Thyroid gland (tissue), 4 donors: ENCODE data around the gene ABI1. TPM values are rescaled to one million over a fixed set of nuclear protein-coding genes. Genes with fewer than 3 reads are reported as not detected.

Experiments
- DNase-seq, 2 donors: peaks; one replicate each; pipeline ENCODE4 v3.0.0-alpha.2; 2019
- H3K27ac ChIP-seq, 3 donors: fragments of 200-600 bp; sonication (generic); 1 replicate in 2 of 3; 2 replicates in 1 of 3; pipeline ENCODE4 v1.5.1; 2016 to 2019; ENCODE audit warnings: mild to moderate bottlenecking in 1 of 3, moderate library complexity in 1 of 3
- H3K27me3 ChIP-seq: fragments of 200-600 bp; sonication (generic); one replicate; pipeline ENCODE4 v1.5.1; 2019
- H3K36me3 ChIP-seq, 2 donors: fragments of 200-600 bp; sonication (generic); one replicate each; pipeline ENCODE4 v1.5.1; 2016 to 2019
- H3K4me1 ChIP-seq, 2 donors: fragments of 200-600 bp; sonication (generic); one replicate each; pipeline ENCODE4 v1.5.1; 2017 to 2019
- H3K4me3 ChIP-seq, 3 donors: fragments of 200-600 bp; sonication (generic); replicated peaks in 1 of 3; 1 replicate in 2 of 3; 2 replicates in 1 of 3; pipeline ENCODE4 v1.5.1; 2016; ENCODE audit warnings: mild to moderate bottlenecking in 1 of 3
- H3K9me3 ChIP-seq: fragments of 200-600 bp; sonication (generic); one replicate; pipeline ENCODE4 v1.5.1; 2017
- CTCF ChIP-seq, 6 experiments: fragments of 200-600 bp in 3 of 6; fragments of 450-650 bp in 3 of 6; sonication (generic) in 3 of 6; IDR thresholded peaks; one replicate each; pipeline ENCODE4 v1.5.1; 2016 to 2019; ENCODE audit warnings: antibody characterized with exemption in 6 of 6, mild to moderate bottlenecking in 2 of 6, inconsistent platforms in 1 of 6, moderate library complexity in 1 of 6
- POLR2A ChIP-seq, 2 donors: fragments of 450-650 bp; IDR thresholded peaks; one replicate each; pipeline ENCODE4 v1.6.1; 2017; ENCODE audit warnings: antibody characterized with exemption in 2 of 2, mild to moderate bottlenecking in 2 of 2, moderate library complexity in 1 of 2
- WGBS, 2 donors: methylation state at CpG; one replicate each; pipeline ENCODE4 v1.1.5; 2017; 5-methylcytosine and 5-hydroxymethylcytosine counted together
- intact Hi-C: fragments of 100-400 bp; cut with DNase I; formaldehyde crosslinking; loops from one replicate; pipeline ENCODE4 v1.15.1; 2023
- total RNA-seq, 4 donors: library from RNA; depleted of rRNA; stranded (reverse); fragments of >200 nt; gene quantifications; one replicate each; pipeline ENCODE4 v1.2.3, GENCODE V29; 2016

The ABI1 gene
- total RNA-seq, 4 donors from 2014 or later = 42.7 to 72.3 (median 47.4) TPM

- DNase-seq = no peak
- Histone ChIP-seq H3K4me3 (no peak overlapping the region), H3K9me3 (no peaks in the 10 kb centered on the region), H3K36me3 (peaks cover 0 to 16% of the 10 kb centered on the region in 2 donors), H3K27ac (no peak overlapping the region), H3K27me3 (no peaks in the 10 kb centered on the region), H3K4me1 (no peaks in the 10 kb centered on the region)
- no peak for TF ChIP-seq POLR2A (IDR thresholded peaks at IDR 0.05)
- no peak for TF ChIP-seq CTCF (IDR thresholded peaks at IDR 0.05)
- WGBS, 2 donors = 79 to 95% methylated on average over 1 of the region's 1 CpG
- intact Hi-C loops = no loop called here
Measured at GRCh38 chr10:26743841-26744240, 116.9 kb downstream of the ABI1 start.

DNA sequence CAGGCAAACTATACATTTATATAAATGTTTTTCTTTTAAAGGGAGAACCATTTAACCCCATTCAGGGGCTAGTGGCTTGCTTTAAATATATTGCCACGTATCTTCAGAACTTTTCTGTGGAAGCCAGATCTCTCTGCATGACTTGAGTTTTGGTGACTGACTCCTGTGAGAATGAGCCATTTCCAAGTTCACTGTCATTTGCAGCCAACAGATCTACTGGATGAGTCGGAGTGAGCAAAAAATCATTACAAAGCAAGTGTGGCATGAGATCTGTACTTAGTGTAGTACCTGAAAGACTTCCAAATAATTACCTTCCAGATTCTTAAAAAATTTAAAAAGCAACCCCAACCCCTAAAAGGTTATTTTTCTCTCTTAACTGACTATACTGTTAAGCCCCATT is 117.7 kb downstream of the ABI1 start:
- Histone ChIP-seq H3K27me3 (no peaks in the 10 kb centered on the region), H3K4me1 (no peaks in the 10 kb centered on the region), H3K4me3 (no peak overlapping the region), H3K36me3 (peaks cover 0 to 12% of the 10 kb centered on the region in 2 donors), H3K9me3 (no peaks in the 10 kb centered on the region), H3K27ac (no peak overlapping the region)
- TF ChIP-seq CTCF (IDR thresholded peaks at IDR 0.05) = no peak
- no peak for TF ChIP-seq POLR2A (IDR thresholded peaks at IDR 0.05)
- intact Hi-C loops = no loop called here
- DNase-seq = no peak
- 89 to 97% methylated on average over 2 of the region's 2 CpGs for WGBS, 2 donors

DNA sequence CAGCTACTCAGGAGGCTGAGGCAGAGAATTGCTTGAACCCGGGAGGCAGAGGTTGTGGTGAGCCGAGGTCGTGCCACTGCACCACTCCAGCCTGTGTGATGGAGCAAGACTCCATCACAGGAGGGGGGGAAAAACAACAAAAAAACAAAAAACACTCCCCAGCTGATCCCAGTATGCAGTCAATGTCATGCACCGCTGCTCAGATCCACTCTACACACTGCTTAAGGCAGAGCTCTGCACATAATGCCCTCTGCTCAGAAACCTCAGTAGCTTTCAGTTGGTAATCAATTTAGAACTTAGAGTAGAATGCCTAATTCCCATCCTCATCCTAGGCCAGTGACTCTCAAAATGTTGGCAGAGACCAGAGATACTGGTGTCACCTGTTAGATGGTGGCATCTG is 119.4 kb downstream of the ABI1 start:
- Histone ChIP-seq H3K4me3 (no peak overlapping the region), H3K27me3 (no peaks in the 10 kb centered on the region), H3K4me1 (no peaks in the 10 kb centered on the region), H3K36me3 (peaks cover 0 to 10% of the 10 kb centered on the region in 2 donors), H3K9me3 (no peaks in the 10 kb centered on the region), H3K27ac (no peak overlapping the region)
- WGBS, 2 donors = 95 to 97% methylated on average over 4 of the region's 4 CpGs
- intact Hi-C loops = no loop called here
- DNase-seq = peak in 1 of 2 donors; percentile 31
- no peak for TF ChIP-seq POLR2A (IDR thresholded peaks at IDR 0.05)
- TF ChIP-seq CTCF (IDR thresholded peaks at IDR 0.05) = no peak

DNA sequence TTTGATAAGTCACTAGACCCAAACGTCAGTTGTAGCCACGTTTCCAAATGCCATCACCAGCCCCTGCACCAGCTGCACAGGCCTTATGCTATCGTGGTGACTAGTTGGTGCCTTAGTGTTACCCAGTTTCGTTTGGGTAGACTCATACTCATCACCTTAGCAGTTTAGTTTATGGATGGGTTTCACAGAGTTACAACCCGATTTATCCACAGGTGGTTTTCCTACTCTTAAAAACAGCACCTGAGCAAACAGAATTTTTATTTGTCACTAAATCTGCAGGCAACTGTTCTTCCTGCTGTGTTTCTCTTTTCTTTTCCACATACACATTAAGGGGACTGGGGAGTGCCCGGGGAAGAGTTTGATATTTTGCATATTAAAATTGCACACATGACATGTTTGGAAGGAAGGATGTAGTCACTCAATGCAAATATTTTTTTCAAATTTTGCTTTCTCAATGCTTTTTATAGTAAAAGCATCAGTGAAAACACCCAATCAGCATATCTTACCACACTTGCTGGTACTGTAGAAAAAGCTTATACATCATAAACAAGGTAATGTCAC is 121.6 kb downstream of the ABI1 start:
- Histone ChIP-seq H3K4me3 (no peak overlapping the region), H3K4me1 (peaks cover 8 to 12% of the 10 kb centered on the region in 2 donors), H3K27me3 (no peaks in the 10 kb centered on the region), H3K27ac (no peak overlapping the region), H3K36me3 (peaks cover 0 to 6% of the 10 kb centered on the region in 2 donors), H3K9me3 (no peaks in the 10 kb centered on the region)
- no peak for TF ChIP-seq CTCF (IDR thresholded peaks at IDR 0.05)
- no peak for TF ChIP-seq POLR2A (IDR thresholded peaks at IDR 0.05)
- no peak for DNase-seq
- intact Hi-C loops = no loop called here
- WGBS, 2 donors = 73 to 85% methylated on average over 6 of the region's 6 CpGs

DNA sequence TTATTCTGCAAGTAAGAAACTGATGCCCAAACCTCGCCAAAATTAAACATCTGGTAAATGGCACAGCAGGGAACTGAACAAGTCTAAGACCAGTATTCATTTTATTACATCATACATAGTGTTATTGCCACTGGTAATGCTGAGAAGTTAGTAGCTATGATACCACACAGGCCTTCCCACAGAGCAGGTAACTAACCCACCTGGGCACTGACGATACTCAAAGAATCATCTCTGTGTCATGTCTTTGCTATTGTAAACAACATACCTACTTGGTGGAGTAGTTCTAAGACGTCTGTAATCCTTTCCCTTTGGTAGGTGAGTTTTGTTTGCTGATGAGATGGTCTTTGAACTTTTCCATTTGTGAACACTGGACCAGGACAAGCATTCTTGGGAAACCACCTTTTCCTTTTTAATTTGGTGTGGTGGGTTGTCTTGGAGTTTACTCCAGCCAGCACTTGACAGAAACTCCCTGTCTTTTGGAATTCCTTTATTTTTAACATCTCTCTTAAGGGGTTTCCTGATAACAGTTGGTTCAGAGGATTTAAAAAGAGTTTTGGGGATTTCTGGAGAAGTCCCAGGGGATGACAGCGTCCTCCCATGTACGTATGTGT is 122.4 kb downstream of the ABI1 start:
- 80 to 83% methylated on average over 5 of the region's 5 CpGs for WGBS, 2 donors
- Histone ChIP-seq H3K27me3 (no peaks in the 10 kb centered on the region), H3K27ac (no peak overlapping the region), H3K9me3 (no peaks in the 10 kb centered on the region), H3K36me3 (peaks cover 0 to 6% of the 10 kb centered on the region in 2 donors), H3K4me1 (peaks cover 8 to 18% of the 10 kb centered on the region in 2 donors), H3K4me3 (no peak overlapping the region)
- DNase-seq = no peak
- TF ChIP-seq POLR2A (IDR thresholded peaks at IDR 0.05) (no peak), CTCF (IDR thresholded peaks at IDR 0.05) (no peak)
- intact Hi-C loops = no loop called here
